Stimulated activated CD4-positive, alpha-beta T cell treated with anti-CD3 and anti-CD28 coated beads, TNF-alpha, amount 100 ng/mL, for 4 hours (primary cell): Measurements from ENCODE around the gene TFDP1.

Experiments used
- DNase-seq, 3 experiments: peaks; one replicate each; pipeline ENCODE4 v3.0.0-alpha.2; 2020; ENCODE audit warnings: low read depth in 3 of 3

The TFDP1 gene

DNA sequence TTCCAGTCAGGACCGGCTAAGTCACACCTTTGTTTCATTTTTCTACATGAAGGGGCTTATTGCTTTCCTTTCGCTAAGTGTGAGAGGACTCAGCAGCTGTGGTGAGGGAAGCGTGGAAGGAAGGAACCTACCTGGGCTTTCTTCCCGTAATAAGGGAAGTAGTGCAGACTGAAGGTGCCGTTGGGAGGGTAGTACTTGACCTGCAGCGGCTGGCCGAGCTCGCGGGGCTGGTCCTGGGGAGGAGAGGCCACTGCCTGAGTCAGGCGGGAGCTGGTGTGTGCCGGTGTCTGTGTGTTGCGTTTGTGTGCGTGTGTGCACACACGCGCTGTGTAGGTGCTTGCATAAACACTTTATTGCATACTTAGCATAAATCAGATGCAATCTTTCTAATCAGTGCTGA lies 65.7 kb downstream of the TFDP1 start:
- DNase-seq: no peak

DNA sequence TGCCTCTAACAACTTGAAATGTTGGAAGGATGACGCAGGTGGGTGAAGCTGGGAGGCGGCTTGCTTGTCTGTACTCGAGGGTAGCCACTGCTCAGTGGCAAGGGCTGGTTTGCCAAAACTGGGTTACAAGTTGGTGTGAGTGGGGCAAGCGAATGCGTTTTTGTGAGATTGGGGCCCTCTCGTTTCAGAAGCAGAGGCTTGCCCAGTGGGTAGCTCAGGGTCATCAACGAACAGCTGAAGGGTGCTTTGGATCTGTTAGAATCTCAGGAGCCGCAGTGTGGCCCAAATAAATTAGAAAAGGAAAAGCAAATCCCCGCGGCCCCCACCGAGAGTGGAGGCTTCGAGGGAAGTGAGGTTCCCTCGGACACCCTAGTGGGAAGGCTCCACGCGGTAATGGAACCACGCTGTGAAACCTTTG lies 66.2 kb downstream of the TFDP1 start:
- DNase-seq: no peak

DNA sequence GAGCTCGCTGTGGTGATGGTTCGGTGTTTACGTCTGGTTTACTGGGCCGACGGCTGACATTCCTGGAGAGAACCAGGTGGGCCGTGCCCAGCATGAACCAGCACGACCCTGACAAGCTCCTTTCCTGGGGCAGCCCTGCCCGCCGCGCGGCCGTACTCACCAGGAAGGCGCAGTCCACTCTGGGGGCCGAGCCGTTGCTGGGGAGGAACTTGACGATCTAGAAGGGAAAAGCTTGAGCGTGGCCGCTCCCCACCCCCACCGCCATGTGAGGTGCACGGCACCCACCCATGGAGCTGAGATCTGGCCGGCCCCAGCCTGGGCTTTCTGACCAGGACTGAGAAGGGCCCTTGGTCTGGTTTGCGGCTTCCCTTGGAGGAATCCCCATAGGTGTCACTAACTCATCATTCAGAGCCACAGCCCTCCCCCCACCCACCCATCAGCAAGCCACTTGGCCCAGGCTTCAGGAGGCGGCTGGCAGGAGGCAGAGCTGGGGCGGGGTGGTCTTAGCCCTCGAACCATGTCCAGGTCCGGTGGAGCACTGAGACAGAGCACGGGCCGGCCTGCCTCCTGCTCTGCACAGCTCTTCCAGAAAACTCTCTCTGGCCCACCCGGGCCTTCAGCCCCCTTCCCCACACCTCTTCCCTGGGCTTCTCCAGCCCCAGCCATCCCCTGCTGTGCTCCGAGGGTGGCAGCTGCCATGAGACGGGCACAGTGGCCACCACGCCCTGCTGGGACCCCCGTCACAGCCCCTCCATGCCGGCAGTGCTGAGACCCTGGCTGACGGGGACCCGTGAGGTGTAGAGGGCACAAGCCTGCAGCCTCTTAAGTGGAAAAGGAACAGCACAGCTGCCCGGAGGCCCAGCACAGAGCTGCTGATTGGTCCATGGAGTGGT lies 67.2 kb downstream of the TFDP1 start:
- DNase-seq: no peak

DNA sequence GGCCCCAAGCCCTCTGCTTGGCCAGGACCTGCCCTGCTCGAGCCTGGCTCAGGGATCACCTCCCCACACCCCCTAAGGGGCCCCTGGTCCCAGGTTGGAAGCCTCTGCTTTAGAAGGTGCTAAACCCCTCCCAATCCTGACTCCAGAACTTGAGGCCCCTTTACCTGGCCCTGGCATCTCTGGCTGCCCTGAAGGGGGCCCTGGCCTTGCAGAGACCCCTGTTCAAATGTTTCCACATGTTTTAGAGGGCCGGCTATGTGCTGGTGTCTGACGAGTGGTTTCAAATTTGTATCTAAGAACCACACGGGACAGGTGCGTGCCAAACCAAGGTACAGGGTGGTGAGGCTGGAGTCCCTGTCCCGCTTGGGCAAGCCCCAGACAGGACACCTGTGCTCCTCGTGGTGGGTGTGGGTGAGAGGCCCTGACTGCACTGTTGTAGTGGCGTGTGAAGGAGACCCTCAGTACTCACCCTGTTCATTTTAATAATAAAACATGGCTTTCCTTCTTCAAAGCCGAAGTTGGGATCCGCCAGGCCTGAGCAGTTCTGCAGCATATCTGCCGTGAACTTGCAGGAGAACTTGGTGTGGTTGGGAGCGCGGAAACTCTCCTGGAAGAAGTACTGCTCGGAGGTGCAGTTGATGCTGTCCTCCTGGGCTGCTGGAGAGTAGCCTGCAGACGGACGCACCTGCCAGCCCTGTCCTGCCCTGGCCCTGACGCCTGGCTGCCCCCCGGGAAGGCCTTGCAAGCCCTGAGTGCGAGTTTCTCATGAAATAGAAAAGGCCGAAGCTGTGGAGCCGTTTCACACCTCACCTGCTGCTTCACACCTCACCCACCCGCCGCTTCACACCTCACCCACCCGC lies 68.1 kb downstream of the TFDP1 start:
- DNase-seq: no peak

GRCh38 chr13:113653264-113654174 lies 69.0 kb downstream of the TFDP1 start:
- no peak for DNase-seq

- DNase-seq: no peak
Observed at GRCh38 chr13:113654175-113654560, 69.6 kb downstream of the TFDP1 start.

DNA sequence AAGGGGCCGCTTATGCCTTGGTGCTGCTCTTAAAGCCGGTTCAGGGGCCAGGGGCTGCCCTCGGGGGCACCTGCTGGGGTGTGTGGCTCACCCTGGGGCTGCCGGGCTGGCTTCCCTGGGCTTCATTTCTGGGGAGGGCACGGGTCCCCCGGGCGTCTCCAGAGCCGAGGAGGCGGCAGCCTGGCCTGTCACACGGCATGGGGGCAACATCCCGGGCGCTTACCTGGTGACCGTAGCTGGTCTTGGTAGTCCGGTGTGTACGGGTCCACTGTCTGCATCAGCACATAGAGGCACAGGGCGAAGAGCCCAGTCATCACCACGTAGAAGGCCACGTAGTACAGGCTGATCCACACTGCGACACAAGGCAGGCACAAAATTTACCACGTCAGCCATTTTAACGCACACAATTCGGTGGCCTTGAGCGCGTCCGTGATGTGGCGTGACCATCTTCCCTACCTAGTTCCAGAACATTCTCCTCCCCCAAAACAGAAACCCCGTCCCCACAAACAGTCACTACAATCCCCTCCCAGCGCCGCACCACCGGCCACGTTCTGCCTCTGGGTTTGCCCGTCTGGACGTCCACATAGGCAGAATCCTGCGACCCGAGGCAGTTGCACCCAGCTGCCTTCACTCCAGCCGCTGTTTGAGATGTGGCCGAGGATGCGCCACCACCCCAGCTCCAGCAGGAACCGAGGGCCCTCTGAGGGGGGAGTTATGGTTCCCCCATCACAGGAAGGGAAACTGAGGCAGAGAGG lies 70.2 kb downstream of the TFDP1 start:
- DNase-seq: no peak

DNA sequence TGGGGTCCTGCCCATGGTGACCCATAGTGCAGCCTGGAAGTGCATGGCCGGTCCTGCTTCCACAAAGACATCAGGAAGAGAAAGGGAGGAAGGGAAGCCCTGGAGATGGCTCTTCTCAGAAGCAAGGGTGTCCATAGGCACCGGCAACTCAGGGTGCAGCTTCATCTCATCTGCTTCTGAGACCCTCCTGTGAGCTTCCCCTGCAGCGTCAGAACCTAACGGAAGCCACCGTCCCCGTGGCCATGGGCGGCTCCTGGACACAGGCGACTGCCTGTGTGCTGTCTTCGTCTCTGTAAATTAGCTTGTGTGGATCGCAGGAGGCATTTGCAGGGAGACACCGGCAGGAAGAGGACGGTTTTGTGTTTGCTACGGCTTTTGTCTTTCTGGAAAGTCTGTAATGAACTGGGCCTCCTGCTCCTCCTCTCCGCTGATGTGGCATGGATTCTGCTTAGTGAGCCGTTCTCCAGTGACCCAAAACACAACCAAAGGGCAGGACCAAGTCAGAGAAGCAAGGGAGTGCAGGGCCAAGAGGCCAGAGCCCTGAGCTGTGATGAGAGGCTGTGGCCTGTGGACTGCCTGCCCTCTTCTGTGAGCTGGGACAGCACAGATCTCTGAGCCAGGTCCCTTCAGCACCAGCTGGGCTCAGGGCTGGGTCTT lies 70.9 kb downstream of the TFDP1 start:
- DNase-seq: no peak

- no peak for DNase-seq
Observed at GRCh38 chr13:113656003-113656588, 71.5 kb downstream of the TFDP1 start.

- DNase-seq: no peak
Observed at GRCh38 chr13:113656831-113657671, 72.5 kb downstream of the TFDP1 start.

DNA sequence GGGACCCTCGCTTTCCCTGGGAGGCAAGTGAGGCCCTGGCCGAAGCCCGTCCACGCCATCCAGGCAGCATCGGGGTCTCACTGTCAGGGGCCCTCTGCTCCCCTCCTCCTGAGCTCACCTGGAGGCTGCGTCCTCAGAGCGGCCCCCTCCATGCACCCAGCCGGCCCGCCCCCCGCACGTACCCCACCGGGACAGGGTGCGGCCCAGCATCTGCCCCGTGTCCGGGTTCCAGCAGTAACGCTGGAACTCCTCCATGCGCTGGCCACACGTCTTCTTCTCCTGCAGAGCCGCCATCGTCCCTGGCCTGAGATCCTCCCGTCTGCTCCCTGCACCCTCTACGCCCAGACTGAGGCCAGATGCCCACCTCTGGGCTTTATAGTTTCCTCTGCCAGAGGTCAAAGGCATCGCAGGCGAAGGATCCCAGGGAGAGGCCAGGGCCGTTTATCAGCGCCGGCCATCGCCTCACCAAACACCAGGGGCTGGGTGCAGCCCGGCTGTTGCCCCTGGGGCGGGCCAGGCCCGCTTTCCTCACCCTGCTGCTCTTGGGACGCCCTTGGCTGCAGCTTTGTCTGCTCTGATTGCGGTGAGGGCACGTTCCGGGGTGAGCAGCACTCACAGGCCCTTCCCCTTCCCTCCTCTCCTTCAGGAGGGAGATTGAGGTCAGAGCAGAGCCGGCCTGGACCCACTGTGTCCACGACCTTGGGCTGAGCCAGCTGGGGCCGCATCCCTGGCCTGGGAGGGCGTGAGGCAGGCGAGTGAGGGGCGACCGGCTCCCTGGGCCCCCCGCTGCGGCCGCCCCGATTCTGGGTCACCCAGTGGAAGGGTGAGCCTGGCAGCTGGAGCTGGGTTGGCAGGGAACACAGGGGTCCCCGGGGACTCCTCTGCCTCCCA lies 73.5 kb downstream of the TFDP1 start, which contains the start of gene ATP4B:
TSS of gene ATP4B (minus strand) at position 348 of the 891 bp plus-strand sequence. CDS start at position 294, 54 bp downstream.
- no peak for DNase-seq

- no peak for DNase-seq
Observed at GRCh38 chr13:113658836-113659235, 74.3 kb downstream of the TFDP1 start.

- DNase-seq: no peak
Observed at GRCh38 chr13:113659337-113659736, 74.8 kb downstream of the TFDP1 start.

DNA sequence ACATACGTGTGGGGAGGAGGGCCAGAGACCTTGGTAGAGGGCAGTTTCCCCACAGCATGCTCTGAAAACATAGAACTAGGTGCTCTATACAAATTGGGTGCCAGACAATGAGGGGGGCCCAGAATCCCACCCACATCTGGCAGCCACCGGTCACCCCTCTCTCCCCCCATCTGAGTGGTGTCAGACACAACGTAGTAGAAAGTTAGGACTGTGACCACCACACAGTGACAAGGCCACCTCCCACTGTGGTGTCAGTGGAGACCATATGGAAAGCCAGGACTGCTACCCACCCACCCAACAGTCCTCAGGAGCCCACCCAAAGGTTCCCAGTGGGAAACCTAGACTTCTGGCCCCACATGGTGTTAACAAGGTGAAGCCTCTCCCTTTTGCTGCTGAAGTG lies 75.5 kb downstream of the TFDP1 start:
- no peak for DNase-seq

- no peak for DNase-seq
Observed at GRCh38 chr13:113661509-113661908, 77.0 kb downstream of the TFDP1 start.

DNA sequence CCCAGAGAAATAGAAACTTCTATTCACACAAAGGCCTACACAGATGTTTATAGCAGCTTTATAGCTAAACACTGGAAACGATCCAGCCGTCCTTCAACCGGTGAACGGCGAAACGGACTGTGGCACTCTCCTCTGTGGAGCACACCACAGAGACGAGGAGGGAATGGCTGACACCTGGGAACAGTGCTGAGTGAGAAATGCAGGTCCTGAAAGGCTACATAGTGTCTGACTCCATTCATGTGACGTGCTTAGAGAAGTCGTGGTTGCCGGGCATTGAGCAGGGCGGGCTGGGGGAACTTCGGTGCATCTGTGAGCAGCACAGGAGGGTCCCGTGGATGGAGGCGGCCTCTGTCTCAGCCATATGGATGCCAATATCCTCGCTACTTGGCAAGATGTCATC lies 79.4 kb downstream of the TFDP1 start:
- DNase-seq: no peak

- DNase-seq: no peak
Observed at GRCh38 chr13:113664751-113665596, 80.4 kb downstream of the TFDP1 start.
